ENCODE results near the gene CSNK1G2.

GRCh38 chr19:1947651-1948209 is 6.8 kb downstream of the CSNK1G2 start:
- no peak for TF ChIP-seq POLR2A (IDR thresholded peaks at IDR 0.05)
- no peak for TF ChIP-seq CTCF (IDR thresholded peaks at IDR 0.05)
- TF ChIP-seq POLR2AphosphoS5 (IDR thresholded peaks at IDR 0.05), result no peak
